Measurements from ENCODE around the gene QRFP.

GRCh38 chr9:130845254-130845653 lies 51.4 kb downstream of the QRFP start:
- TF ChIP-seq CTCF (IDR thresholded peaks at IDR 0.05; ENCODE audit: low read length) = no peak
- no peak for TF ChIP-seq EZH2phosphoT487 (IDR thresholded peaks at IDR 0.05; ENCODE audit: low read length)
- TF ChIP-seq EZH2 (optimal IDR thresholded peaks at IDR 0.05; ENCODE audit: low read depth, low read length) = no peak
